Glutamatergic neuron (in vitro differentiated cells): Measurements from ENCODE around the gene TTC13. TPM values are rescaled to one million over a fixed set of nuclear protein-coding genes. Genes with fewer than 3 reads are reported as not detected.

Experiments
- DNase-seq: peaks from one replicate; pipeline ENCODE4 v3.0.0; 2022
- H3K27ac Mint-ChIP-seq: one replicate; pipeline ENCODE4 v1.8.0; 2020; ENCODE audit warnings: mild to moderate bottlenecking, mixed read lengths, inconsistent platforms; ENCODE audit not compliant: unreplicated experiment
- H3K27me3 Mint-ChIP-seq: one replicate; pipeline ENCODE4 v1.8.0; 2020; ENCODE audit warnings: mild to moderate bottlenecking, moderate library complexity, mixed read lengths, inconsistent platforms; ENCODE audit not compliant: unreplicated experiment
- H3K36me3 Mint-ChIP-seq: one replicate; pipeline ENCODE4 v1.8.0; 2020; ENCODE audit warnings: mild to moderate bottlenecking, mixed read lengths, inconsistent platforms; ENCODE audit not compliant: unreplicated experiment
- H3K4me1 Mint-ChIP-seq: one replicate; pipeline ENCODE4 v1.8.0; 2020; ENCODE audit warnings: mild to moderate bottlenecking, low read depth, mixed read lengths, inconsistent platforms; ENCODE audit not compliant: unreplicated experiment
- H3K4me3 Mint-ChIP-seq: one replicate; pipeline ENCODE4 v1.8.0; 2020; ENCODE audit warnings: mild to moderate bottlenecking, mixed read lengths, inconsistent platforms; ENCODE audit not compliant: unreplicated experiment
- H3K9me3 Mint-ChIP-seq: one replicate; pipeline ENCODE4 v1.8.0; 2020; ENCODE audit warnings: mild to moderate bottlenecking, moderate library complexity, mixed read lengths, inconsistent platforms; ENCODE audit not compliant: unreplicated experiment
- total RNA-seq: library from RNA; stranded (reverse); fragmentation: NEBNext Ultra II Directional; extraction: Animal tissue kit (Norgen Biotek cat#: 25700); gene quantifications from one replicate; pipeline ENCODE4 v1.2.1, GENCODE V29; 2021; ENCODE audit not compliant: unreplicated experiment
- TF ChIP-seq, protein P1 (sequence below): fragments of 200-600 bp; sonication (generic); IDR thresholded peaks from one replicate; pipeline ENCODE4 v1.5.0; 2021; ENCODE audit not compliant: partially characterized antibody, unreplicated experiment

The TTC13 gene
- total RNA-seq, 1 donor from 2014 or later: 25.1 TPM

DNA sequence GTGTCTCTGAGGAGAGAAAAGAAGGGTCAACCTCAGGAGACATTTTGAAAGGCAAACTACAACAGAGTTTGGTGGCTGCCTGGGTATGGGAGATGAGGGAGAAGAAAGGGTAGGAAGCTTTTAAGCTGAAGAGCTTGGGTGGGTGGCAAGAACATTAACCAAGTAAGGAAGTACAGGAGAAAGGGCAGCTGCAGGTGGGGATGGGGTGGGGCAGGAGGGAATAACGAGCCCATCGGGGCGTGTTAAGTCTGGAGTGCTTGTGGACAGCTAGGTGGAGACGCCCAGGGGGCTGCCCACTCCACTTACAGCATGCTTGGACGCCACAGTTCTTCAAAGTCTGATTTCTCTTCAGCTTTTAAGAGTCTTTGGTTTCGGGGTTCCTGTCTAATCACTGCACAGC lies 42.8 kb downstream of the TTC13 start:
- TF ChIP-seq, protein P1, sequence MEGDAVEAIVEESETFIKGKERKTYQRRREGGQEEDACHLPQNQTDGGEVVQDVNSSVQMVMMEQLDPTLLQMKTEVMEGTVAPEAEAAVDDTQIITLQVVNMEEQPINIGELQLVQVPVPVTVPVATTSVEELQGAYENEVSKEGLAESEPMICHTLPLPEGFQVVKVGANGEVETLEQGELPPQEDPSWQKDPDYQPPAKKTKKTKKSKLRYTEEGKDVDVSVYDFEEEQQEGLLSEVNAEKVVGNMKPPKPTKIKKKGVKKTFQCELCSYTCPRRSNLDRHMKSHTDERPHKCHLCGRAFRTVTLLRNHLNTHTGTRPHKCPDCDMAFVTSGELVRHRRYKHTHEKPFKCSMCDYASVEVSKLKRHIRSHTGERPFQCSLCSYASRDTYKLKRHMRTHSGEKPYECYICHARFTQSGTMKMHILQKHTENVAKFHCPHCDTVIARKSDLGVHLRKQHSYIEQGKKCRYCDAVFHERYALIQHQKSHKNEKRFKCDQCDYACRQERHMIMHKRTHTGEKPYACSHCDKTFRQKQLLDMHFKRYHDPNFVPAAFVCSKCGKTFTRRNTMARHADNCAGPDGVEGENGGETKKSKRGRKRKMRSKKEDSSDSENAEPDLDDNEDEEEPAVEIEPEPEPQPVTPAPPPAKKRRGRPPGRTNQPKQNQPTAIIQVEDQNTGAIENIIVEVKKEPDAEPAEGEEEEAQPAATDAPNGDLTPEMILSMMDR: no peak
- DNase-seq: no peak
- Mint-ChIP-seq H3K27ac (no peak overlapping the region), H3K27me3 (peaks cover 2% of the 10 kb centered on the region), H3K9me3 (no peaks in the 10 kb centered on the region), H3K36me3 (peaks cover 4% of the 10 kb centered on the region), H3K4me1 (no peaks in the 10 kb centered on the region), H3K4me3 (no peak overlapping the region)

DNA sequence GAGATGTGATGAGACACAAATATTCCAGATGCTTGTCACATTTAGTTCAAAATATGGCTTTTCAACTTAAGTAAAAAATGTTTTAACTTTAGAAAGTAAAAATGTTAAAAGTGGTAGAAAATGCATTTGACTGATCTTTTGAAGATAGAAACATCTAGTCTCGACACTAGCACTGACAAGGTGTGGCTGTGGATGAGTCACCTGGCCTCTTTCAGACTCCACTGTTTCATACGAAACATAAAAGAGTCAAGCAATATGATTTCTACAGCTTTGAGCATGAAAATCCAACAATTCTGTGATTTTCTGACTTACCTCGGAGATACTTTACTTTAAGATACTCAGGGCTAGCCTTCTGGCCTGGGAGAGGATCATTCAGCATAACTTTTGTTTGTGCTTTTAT lies 47.7 kb downstream of the TTC13 start:
- TF ChIP-seq, protein P1: no peak
- H3K9me3 Mint-ChIP-seq: no peaks in the 10 kb centered on the region
- no peak overlapping the region for H3K4me3 Mint-ChIP-seq
- H3K36me3 Mint-ChIP-seq: no peaks in the 10 kb centered on the region
- DNase-seq: no peak
- H3K27me3 Mint-ChIP-seq: no peaks in the 10 kb centered on the region
- no peaks in the 10 kb centered on the region for H3K4me1 Mint-ChIP-seq
- H3K27ac Mint-ChIP-seq: no peak overlapping the region

DNA sequence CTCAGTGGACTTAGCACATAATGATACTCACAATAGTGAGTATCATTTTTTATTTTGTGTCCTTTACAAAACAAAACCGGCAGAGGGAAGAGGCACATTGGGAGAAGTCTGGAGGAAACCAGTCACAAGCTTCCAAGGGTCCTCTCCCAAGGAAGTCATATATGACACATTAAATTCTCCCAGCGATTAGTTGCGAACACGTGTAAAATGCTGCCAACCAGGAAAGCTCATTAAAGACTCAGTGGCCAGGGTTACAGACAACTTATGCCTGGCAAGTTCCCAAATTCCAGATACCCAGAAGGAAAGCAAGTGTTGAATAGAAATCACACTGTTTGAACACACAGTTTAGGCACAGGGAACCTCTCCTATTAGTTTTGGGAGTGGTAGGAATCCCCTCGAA lies 52.5 kb downstream of the TTC13 start:
- no peaks in the 10 kb centered on the region for H3K4me1 Mint-ChIP-seq
- H3K9me3 Mint-ChIP-seq: no peaks in the 10 kb centered on the region
- TF ChIP-seq, protein P1: no peak
- no peak overlapping the region for H3K27ac Mint-ChIP-seq
- H3K36me3 Mint-ChIP-seq: no peaks in the 10 kb centered on the region
- H3K27me3 Mint-ChIP-seq: no peaks in the 10 kb centered on the region
- no peak overlapping the region for H3K4me3 Mint-ChIP-seq
- no peak for DNase-seq

DNA sequence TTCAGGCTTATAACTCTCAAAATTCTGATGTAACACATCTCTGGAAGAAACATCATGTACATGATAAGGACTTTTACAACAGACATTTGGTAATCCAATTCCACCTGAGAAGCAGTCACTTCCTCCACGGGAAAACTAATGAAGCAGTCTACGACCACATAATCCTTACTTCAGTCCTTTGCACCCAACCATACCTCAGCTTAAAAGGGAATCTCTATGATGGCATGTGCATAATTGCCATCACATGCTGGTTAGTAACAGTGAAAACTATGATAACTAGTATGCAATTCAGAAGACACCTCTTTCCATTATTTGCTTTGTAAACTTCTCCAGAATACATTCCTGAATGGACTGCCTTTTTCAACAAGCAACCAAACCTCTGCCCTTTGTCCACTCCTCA lies 53.1 kb downstream of the TTC13 start:
- Mint-ChIP-seq H3K4me3 (no peak overlapping the region), H3K4me1 (no peaks in the 10 kb centered on the region), H3K27ac (no peak overlapping the region), H3K36me3 (no peaks in the 10 kb centered on the region), H3K9me3 (no peaks in the 10 kb centered on the region), H3K27me3 (no peaks in the 10 kb centered on the region)
- DNase-seq: no peak
- TF ChIP-seq, protein P1: no peak

DNA sequence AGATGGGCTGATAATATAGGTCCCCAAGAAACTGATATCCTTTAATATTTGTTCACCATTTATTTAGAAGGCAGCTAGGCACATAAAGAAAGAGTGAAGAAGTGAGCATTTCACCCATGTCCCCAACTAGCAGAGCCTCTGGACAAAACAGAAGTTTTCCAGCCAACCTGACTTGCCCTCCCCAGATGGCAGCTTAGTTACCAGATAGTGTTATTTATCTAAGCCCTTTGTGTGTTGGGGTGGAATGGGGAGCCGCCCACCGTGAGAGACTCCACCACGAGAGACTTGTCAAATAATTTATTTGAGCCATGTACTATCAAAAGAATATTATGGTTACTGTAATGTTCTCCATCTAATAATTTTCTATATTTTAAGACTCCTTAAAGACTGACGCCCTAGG lies 55.5 kb downstream of the TTC13 start:
- no peaks in the 10 kb centered on the region for H3K36me3 Mint-ChIP-seq
- H3K4me1 Mint-ChIP-seq: no peaks in the 10 kb centered on the region
- H3K4me3 Mint-ChIP-seq: no peak overlapping the region
- no peaks in the 10 kb centered on the region for H3K27me3 Mint-ChIP-seq
- no peak for DNase-seq
- no peak overlapping the region for H3K27ac Mint-ChIP-seq
- TF ChIP-seq, protein P1: no peak
- no peaks in the 10 kb centered on the region for H3K9me3 Mint-ChIP-seq
